IPS-18c (cell line): Measurements from ENCODE around the gene TMEM232.

Experiments used
- H3K4me3 ChIP-seq: 2 replicates; pipeline ENCODE4 v1.7.0; 2013; ENCODE audit warnings: low read depth, mild to moderate bottlenecking, low read length, moderate library complexity; ENCODE audit not compliant: insufficient read depth
- H3K9me3 ChIP-seq: one replicate; pipeline ENCODE4 v1.6.1; 2013; ENCODE audit warnings: mild to moderate bottlenecking, low read length, moderate library complexity; ENCODE audit not compliant: control insufficient read depth, insufficient read depth

Gene TMEM232

GRCh38 chr5:110653231-110653970 lies 73.1 kb downstream of the TMEM232 start:
- no peaks in the 10 kb centered on the region for H3K9me3 ChIP-seq
- no peak overlapping the region for H3K4me3 ChIP-seq

GRCh38 chr5:110651507-110651906 lies 75.0 kb downstream of the TMEM232 start:
- Histone ChIP-seq H3K4me3 (no peak overlapping the region), H3K9me3 (no peaks in the 10 kb centered on the region)

- H3K9me3 ChIP-seq, result no peaks in the 10 kb centered on the region
- no peak overlapping the region for H3K4me3 ChIP-seq
Measured at GRCh38 chr5:110644357-110644756, 82.1 kb downstream of the TMEM232 start.

DNA sequence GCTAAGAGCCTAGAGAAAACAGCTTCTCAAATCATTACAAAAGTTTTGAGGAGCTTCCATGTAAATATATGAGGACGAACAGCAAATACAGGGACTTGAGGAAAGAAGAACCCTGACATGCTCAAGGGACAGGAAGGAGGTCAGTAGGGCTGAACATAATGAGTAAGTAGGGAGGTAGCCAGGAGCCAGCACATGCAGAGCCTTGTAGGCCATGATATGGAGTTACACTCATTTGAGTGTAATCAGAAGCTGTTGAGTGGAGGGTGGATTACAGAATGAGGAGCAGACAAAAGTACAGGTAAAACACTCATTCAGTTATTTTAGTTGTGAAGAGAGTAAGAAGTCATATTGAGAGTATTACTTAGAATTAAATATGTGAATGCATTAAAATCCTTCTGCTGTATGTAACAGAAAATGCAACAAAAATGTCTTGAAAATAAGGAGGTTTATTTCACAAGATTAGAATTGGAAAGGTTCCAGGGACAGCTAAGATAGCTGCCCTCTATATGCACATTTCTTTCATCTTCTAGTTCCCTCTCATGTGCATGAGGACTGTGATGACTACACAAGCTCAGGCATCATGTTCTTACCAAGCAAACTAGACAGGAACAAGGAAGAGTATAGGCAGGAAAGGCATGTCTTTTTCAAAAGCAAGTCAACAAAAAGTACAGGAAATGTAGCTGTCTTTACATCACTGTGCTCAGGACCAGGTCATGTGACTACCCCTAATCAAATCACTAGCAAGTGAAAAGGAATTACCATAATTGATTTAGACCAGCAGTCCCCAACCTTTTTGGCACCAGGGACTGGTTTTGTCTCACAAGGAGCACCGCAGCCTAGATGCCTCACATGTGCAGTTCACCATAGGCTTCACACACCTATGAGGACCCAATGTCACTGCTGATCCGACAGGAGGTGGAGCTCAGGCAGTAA lies 87.2 kb downstream of the TMEM232 start:
- no peaks in the 10 kb centered on the region for H3K9me3 ChIP-seq

GRCh38 chr5:110634475-110634874 lies 92.0 kb downstream of the TMEM232 start:
- H3K4me3 ChIP-seq, result no peak overlapping the region
- H3K9me3 ChIP-seq, result no peaks in the 10 kb centered on the region

More for the DNA sequence above, 87.2 kb downstream of the TMEM232 start:
- H3K4me3 ChIP-seq, result no peak overlapping the region

DNA sequence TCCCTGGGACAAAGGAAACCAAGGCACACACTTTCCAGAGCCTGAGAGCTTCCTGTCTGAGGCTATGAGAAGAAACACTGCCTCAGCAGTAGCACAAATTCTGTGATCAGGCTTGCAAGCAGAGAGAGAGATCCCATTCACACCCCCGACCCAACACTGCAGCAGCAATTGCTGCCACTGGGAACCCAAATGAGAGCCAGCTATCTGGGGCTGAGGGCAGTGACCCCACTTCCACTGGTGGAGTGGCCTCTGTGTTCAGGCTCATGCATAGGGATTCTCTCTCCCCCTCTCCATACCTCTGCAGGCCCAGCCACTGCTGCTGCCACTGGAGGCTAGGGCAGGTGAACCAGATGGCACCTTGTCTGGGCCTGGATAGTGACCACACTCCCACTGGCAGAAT lies 95.2 kb downstream of the TMEM232 start:
- no peaks in the 10 kb centered on the region for H3K9me3 ChIP-seq
- no peak overlapping the region for H3K4me3 ChIP-seq

- no peaks in the 10 kb centered on the region for H3K9me3 ChIP-seq
Measured at GRCh38 chr5:110630350-110630749, 96.1 kb downstream of the TMEM232 start.

GRCh38 chr5:110625376-110625999 lies 101.0 kb downstream of the TMEM232 start:
- no peak overlapping the region for H3K4me3 ChIP-seq
- H3K9me3 ChIP-seq, result no peaks in the 10 kb centered on the region

More at GRCh38 chr5:110630350-110630749, 96.1 kb downstream of the TMEM232 start:
- no peak overlapping the region for H3K4me3 ChIP-seq

- H3K4me3 ChIP-seq, result no peak overlapping the region
- H3K9me3 ChIP-seq, result no peaks in the 10 kb centered on the region
Measured at GRCh38 chr5:110623874-110624273, 102.6 kb downstream of the TMEM232 start.

DNA sequence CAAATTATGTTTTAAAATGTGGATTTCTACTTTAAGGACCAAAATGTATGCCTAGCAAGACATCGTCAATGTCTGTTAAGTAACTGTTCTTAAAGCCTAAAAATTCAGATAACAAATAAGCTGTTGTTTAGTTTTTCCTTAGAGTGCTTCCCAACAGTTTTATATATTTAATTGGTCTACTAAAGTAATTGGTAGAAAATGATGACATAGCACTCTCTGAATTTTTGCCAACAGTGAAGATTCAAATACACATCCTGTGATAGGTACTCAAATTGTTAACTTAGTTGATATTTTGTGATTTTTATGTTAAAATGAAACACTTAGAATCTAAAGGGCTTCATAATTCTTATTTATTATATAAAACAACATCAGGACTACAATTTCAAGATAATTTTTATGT lies 107.5 kb downstream of the TMEM232 start:
- Histone ChIP-seq H3K4me3 (no peak overlapping the region), H3K9me3 (no peaks in the 10 kb centered on the region)

DNA sequence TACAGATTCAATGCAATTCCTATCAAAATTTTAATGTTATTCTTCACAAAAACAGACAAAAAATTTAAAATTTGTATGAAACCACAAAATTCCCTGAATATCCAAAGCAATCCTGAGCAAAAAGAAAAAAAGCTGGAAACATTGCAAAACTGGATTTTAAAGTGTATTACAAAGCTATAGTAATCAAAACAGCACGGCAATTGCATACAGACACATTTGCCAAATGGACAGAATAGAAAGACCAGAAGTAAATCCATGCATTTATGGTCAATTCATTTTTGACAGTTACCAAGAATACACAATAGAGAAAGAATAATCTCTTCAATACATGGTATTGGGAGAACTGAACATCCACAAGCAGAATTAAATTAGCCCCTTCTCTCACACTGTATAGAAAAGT lies 110.5 kb downstream of the TMEM232 start:
- H3K9me3 ChIP-seq, result no peaks in the 10 kb centered on the region
- H3K4me3 ChIP-seq, result no peak overlapping the region

GRCh38 chr5:110612794-110613247 lies 113.7 kb downstream of the TMEM232 start:
- Histone ChIP-seq H3K4me3 (no peak overlapping the region), H3K9me3 (no peaks in the 10 kb centered on the region)

DNA sequence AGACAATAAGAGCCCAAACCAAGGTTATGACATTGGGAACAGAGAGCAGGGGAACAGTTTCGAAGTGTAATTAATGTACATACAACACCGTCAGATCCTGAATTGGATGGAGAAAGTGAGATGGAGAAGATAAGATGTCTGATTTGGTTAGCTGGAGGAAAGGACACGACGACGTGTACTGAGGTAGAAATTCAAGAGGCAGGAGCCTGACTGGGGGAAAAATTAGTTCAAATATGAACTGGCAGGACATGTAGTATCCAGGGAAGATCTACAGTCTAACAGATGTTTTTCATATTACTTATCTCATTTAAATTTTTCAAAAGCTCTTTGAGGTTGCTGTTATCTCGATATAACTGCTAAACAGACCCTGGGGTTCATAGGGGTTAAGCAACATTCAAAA lies 114.7 kb downstream of the TMEM232 start:
- Histone ChIP-seq H3K9me3 (no peaks in the 10 kb centered on the region), H3K4me3 (no peak overlapping the region)

DNA sequence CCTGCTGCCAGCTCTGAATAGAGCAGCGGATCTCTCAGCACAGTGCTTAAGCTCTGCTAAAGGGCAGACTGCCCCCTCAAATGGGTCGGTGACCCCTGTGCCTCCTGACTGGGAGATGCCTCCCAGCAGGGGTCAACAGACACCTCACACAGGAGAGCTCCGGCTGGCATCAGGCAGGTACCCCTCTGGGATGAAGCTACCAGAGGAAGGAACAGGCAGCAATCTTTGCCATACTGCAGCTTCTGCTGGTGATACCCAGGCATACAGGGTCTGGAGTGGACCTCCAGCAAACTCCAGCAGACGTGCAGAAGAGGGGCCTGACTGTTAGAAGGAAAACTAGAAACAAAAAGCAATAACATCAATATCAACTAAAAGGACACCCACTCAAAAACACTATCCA lies 131.6 kb downstream of the TMEM232 start:
- H3K9me3 ChIP-seq, result no peaks in the 10 kb centered on the region

DNA sequence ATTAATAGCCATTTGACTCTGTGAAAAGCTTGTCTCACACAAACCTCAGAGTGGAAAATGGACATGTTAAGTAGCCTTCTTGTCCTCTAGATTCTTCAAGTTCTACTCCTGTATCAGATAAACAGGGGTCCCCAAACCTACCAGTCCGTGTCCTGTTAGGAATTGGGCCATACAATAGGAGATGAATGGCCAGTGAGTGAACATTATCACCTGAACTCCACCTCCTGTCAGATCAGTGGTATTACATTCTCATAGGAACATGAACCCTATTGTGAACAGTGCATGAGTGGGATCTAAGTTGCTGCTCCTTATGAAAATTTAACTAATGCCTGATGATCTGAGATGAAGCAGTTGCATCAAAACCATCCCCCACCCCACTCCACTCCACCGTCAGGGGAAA lies 136.3 kb downstream of the TMEM232 start:
- no peak overlapping the region for H3K4me3 ChIP-seq

More for the DNA sequence above, 131.6 kb downstream of the TMEM232 start:
- no peak overlapping the region for H3K4me3 ChIP-seq

DNA sequence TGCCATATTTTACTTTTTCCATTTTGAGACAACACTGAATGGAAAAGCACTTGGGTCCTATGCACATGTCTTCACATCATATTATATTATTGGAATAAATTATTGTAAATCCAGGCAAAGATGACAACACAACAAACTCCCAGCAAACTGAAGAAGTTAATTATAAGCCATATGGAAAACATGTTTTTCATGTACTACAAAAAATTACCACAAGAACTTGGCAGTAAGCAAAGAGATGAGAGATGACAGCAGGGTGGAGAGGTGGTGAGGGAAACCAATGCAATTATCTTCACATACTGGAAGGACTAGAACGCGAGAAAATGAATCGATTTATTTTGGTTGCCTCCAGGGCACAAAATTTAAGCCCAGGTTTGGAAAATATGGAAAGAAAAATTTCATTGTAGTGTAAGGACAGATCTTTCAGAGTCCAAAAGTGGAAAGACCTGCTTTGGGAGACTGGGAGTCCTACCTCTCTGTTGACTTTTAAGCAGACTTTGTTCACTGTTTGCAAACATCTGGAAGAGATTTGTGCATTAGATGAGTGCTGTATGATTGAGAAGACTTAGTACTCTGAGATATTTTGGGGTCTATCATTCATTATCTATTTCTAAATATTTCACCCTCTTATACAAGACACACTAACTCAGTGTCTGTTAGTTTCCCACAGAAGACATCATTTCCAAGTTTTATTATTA lies 138.0 kb downstream of the TMEM232 start:
- Histone ChIP-seq H3K9me3 (no peaks in the 10 kb centered on the region), H3K4me3 (no peak overlapping the region)

More for the DNA sequence above, 136.3 kb downstream of the TMEM232 start:
- no peaks in the 10 kb centered on the region for H3K9me3 ChIP-seq

DNA sequence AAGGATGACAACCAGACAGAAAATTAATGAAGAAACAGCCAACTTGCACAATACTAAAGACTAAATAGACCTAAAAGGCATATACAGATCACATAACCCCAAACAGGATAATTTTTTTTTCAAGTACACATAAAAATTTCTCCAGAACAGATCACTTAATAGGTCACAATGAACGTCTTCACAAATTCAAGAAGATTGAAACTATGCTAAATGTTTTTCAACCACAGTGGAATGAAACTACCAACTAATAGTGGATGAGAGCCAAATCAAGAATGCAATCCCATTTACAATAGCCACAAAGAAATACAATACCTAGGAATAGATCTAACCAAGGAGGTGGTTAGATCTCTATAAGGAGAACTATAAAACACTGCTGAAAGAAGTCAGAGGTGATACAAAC lies 145.8 kb downstream of the TMEM232 start:
- H3K9me3 ChIP-seq, result no peaks in the 10 kb centered on the region
- H3K4me3 ChIP-seq, result no peak overlapping the region
